SH-SY5Y (cell line): ENCODE measurements around the gene TRIP13.

ENCODE experiments used
- GATA2 ChIP-seq: IDR thresholded peaks from 2 replicates; pipeline ENCODE4 v1.6.1; 2011; ENCODE audit warnings: mild to moderate bottlenecking, low read depth, low read length
- GATA3 ChIP-seq: IDR thresholded peaks from 2 replicates; pipeline ENCODE4 v1.6.1; 2011; ENCODE audit warnings: low read depth, mild to moderate bottlenecking, low read length, moderate library complexity

The TRIP13 gene

GRCh38 chr5:966941-967340 lies 74.3 kb downstream of the TRIP13 start:
- TF ChIP-seq GATA3, result no peak
- TF ChIP-seq GATA2, result no peak
